DOHH2 (cell line): Measurements from ENCODE around the gene COPS9.

ENCODE experiments used
- H3F3A ChIP-seq: fragments of 200-600 bp; sonication (generic), shearing (Covaris generic); 2 replicates; pipeline ENCODE4 v1.6.0; 2016; ENCODE audit warnings: antibody characterized with exemption, mild to moderate bottlenecking; ENCODE audit not compliant: control insufficient read depth, insufficient read depth
- H3K27ac ChIP-seq: fragments of 200-600 bp; sonication (generic); 2 replicates; pipeline ENCODE4 v1.5.1; 2014; ENCODE audit warnings: low read depth, mild to moderate bottlenecking, low read length, moderate library complexity
- H3K27me3 ChIP-seq: fragments of 200-600 bp; sonication (generic); 2 replicates; pipeline ENCODE4 v1.6.1; 2014; ENCODE audit warnings: mild to moderate bottlenecking, low read length, mixed read lengths; ENCODE audit not compliant: control insufficient read depth
- H3K36me3 ChIP-seq: fragments of 200-600 bp; sonication (generic); 2 replicates; pipeline ENCODE4 v1.6.1; 2014; ENCODE audit warnings: mild to moderate bottlenecking, low read length, moderate library complexity, mixed read lengths; ENCODE audit not compliant: control insufficient read depth
- H3K4me1 ChIP-seq: fragments of 200-600 bp; sonication (generic); 2 replicates; pipeline ENCODE4 v1.6.1; 2014; ENCODE audit warnings: mild to moderate bottlenecking, low read length, mixed read lengths; ENCODE audit not compliant: control insufficient read depth
- H3K4me2 ChIP-seq: fragments of 200-600 bp; sonication (generic); 2 replicates; pipeline ENCODE4 v1.6.0; 2014; ENCODE audit warnings: mild to moderate bottlenecking, low read length, moderate library complexity
- H3K4me3 ChIP-seq: fragments of 200-600 bp; sonication (generic); 2 replicates; pipeline ENCODE4 v1.5.1; 2014; ENCODE audit warnings: mild to moderate bottlenecking, low read length, mixed read lengths
- H3K79me2 ChIP-seq: fragments of 200-600 bp; sonication (generic); 2 replicates; pipeline ENCODE4 v1.6.1; 2014; ENCODE audit warnings: mild to moderate bottlenecking, low read length, mixed read lengths; ENCODE audit not compliant: control insufficient read depth
- H3K9me2 ChIP-seq: fragments of 200-600 bp; sonication (generic); replicated peaks from 2 replicates; pipeline ENCODE4 v1.6.1; 2014; ENCODE audit warnings: mild to moderate bottlenecking, low read length, mixed read lengths; ENCODE audit not compliant: control insufficient read depth
- H3K9me3 ChIP-seq: fragments of 200-600 bp; sonication (generic); 2 replicates; pipeline ENCODE4 v1.6.1; 2014; ENCODE audit warnings: antibody characterized with exemption, low read length, mixed read lengths; ENCODE audit not compliant: control insufficient read depth, insufficient read depth
- H4K20me1 ChIP-seq: fragments of 200-600 bp; sonication (generic); 2 replicates; pipeline ENCODE4 v1.6.0; 2014; ENCODE audit warnings: low read depth, mild to moderate bottlenecking, antibody characterized with exemption, low read length, moderate library complexity; ENCODE audit not compliant: control insufficient read depth, insufficient read depth
- CTCF ChIP-seq: fragments of 200-600 bp; sonication (generic); IDR thresholded peaks from one replicate; pipeline ENCODE4 v1.5.1; 2014; ENCODE audit warnings: antibody characterized with exemption, mild to moderate bottlenecking, low read depth, low read length; ENCODE audit not compliant: poor library complexity, severe bottlenecking
- EZH2phosphoT487 ChIP-seq: fragments of 200-600 bp; sonication (generic); IDR thresholded peaks from 2 replicates; pipeline ENCODE4 v1.6.1; 2017; ENCODE audit warnings: borderline replicate concordance, mild to moderate bottlenecking, antibody characterized with exemption, low read length, moderate library complexity, mixed read lengths

The COPS9 gene

GRCh38 chr2:240133401-240133800 is 2.7 kb downstream of the COPS9 start:
- no peak overlapping the region for H3K4me3 ChIP-seq
- H3K79me2 ChIP-seq, result peaks cover 29% of the 10 kb centered on the region
- TF ChIP-seq CTCF (no peak), EZH2phosphoT487 (no peak)
- no peak overlapping the region for H3K27ac ChIP-seq
- no peaks in the 10 kb centered on the region for H3K9me3 ChIP-seq
- peaks cover 15% of the 10 kb centered on the region for H3K4me1 ChIP-seq
- 0 out of 2 replicates have a peak, but pooled peaks cover 2% of the 10 kb centered on the region for H3K27me3 ChIP-seq
- H3K9me2 ChIP-seq, result no peaks in the 10 kb centered on the region
- no peak overlapping the region for H3K4me2 ChIP-seq
- no peaks in the 10 kb centered on the region for H3F3A ChIP-seq
- H3K36me3 ChIP-seq, result peaks cover 50% of the 10 kb centered on the region
- H4K20me1 ChIP-seq, result peaks cover 4% of the 10 kb centered on the region; the same call in 1 of the 2 replicates

GRCh38 chr2:240132651-240132980 is 3.5 kb downstream of the COPS9 start:
- Histone ChIP-seq H3K4me3 (no peak overlapping the region), H3K4me1 (peaks cover 15% of the 10 kb centered on the region), H3F3A (no peaks in the 10 kb centered on the region), H3K79me2 (peaks cover 29% of the 10 kb centered on the region), H3K9me3 (no peaks in the 10 kb centered on the region), H3K4me2 (no peak overlapping the region), H3K9me2 (no peaks in the 10 kb centered on the region), H4K20me1 (peaks cover 4% of the 10 kb centered on the region; the same call in 1 of the 2 replicates), H3K27ac (no peak overlapping the region), H3K36me3 (peaks cover 56% of the 10 kb centered on the region), H3K27me3 (0 out of 2 replicates have a peak, but pooled peaks cover 2% of the 10 kb centered on the region)
- TF ChIP-seq CTCF (no peak), EZH2phosphoT487 (no peak)

GRCh38 chr2:240131941-240132650 is 4.0 kb downstream of the COPS9 start:
- H3K36me3 ChIP-seq, result peaks cover 57% of the 10 kb centered on the region
- peaks cover 14% of the 10 kb centered on the region for H3K4me1 ChIP-seq
- H4K20me1 ChIP-seq, result peaks cover 4% of the 10 kb centered on the region; the same call in 1 of the 2 replicates
- no peak overlapping the region for H3K27ac ChIP-seq
- H3K79me2 ChIP-seq, result peaks cover 29% of the 10 kb centered on the region
- no peaks in the 10 kb centered on the region for H3F3A ChIP-seq
- H3K9me3 ChIP-seq, result no peaks in the 10 kb centered on the region
- 0 out of 2 replicates have a peak, but pooled peaks cover 2% of the 10 kb centered on the region for H3K27me3 ChIP-seq
- H3K4me2 ChIP-seq, result no peak overlapping the region
- TF ChIP-seq EZH2phosphoT487, result no peak
- TF ChIP-seq CTCF, result no peak
- H3K9me2 ChIP-seq, result no peaks in the 10 kb centered on the region
- no peak overlapping the region for H3K4me3 ChIP-seq
